ENCODE results near the gene SPATA21. TPM values are rescaled to one million over a fixed set of nuclear protein-coding genes. Genes with fewer than 3 reads are reported as not detected.

The SPATA21 gene
- total RNA-seq, 1 experiment from 2014 or later: not detected

GRCh38 chr1:16438516-16438915, 1.3 kb upstream of the SPATA21 start:
- Histone ChIP-seq H2BK5ac (ENCODE audit: insufficient read length, low read length) (no peak overlapping the region), H2AK5ac (ENCODE audit: insufficient read length, low read length) (no peak overlapping the region), H4K8ac (replicated peaks; ENCODE audit: insufficient read length, low read depth, low read length) (no peak overlapping the region), H2AFZ (ENCODE audit: low read length) (no peak overlapping the region), H3K79me1 (ENCODE audit: insufficient read depth, low read depth, low read length, poor library complexity, severe bottlenecking) (no peaks in the 10 kb centered on the region), H3K9me3 (ENCODE audit: control insufficient read depth, low read depth, low read length) (no peaks in the 10 kb centered on the region), H4K20me1 (ENCODE audit: control insufficient read depth, insufficient read depth, insufficient read length) (no peaks in the 10 kb centered on the region), H3K27ac (ENCODE audit: insufficient read length, low read depth, low read length) (no peak overlapping the region), H3K27me3 (ENCODE audit: insufficient read depth, low read length) (no peaks in the 10 kb centered on the region), H3T11ph (ENCODE audit: low read length) (no peak overlapping the region), H3K23ac (ENCODE audit: insufficient read length, low read depth, low read length) (no peak overlapping the region), H3K4ac (ENCODE audit: low read depth, low read length) (no peak overlapping the region), H3K56ac (ENCODE audit: insufficient read length, low read depth, low read length) (no peak overlapping the region), H3K18ac (ENCODE audit: insufficient read length, low read depth, low read length) (no peak overlapping the region), H3K79me2 (ENCODE audit: insufficient read depth, low read length) (peaks cover 2% of the 10 kb centered on the region), H2BK12ac (ENCODE audit: insufficient read length, low read depth, low read length) (no peak overlapping the region), H3K14ac (ENCODE audit: insufficient read depth, low read length) (no peak overlapping the region), H3K4me2 (ENCODE audit: insufficient read depth, insufficient read length, low read length) (no peak overlapping the region), H2BK120ac (ENCODE audit: low read depth, low read length, poor library complexity, severe bottlenecking) (no peak overlapping the region), H2BK20ac (ENCODE audit: low read depth, low read length, poor library complexity, severe bottlenecking) (no peak overlapping the region), H4K5ac (ENCODE audit: insufficient read length, low read depth, low read length) (no peak overlapping the region), H3K9ac (ENCODE audit: extremely low read depth, insufficient read length, low read length) (no peak overlapping the region), H2BK15ac (ENCODE audit: low read depth, low read length) (no peak overlapping the region), H3K4me1 (ENCODE audit: insufficient read depth, low read length) (no peaks in the 10 kb centered on the region), H3K23me2 (ENCODE audit: insufficient read length, low read depth, low read length, poor library complexity, severe bottlenecking) (peaks cover 6% of the 10 kb centered on the region), H4K91ac (ENCODE audit: insufficient read length, low read depth, low read length) (no peak overlapping the region)
- no peak for DNase-seq
- H3K27ac Mint-ChIP-seq: no peak overlapping the region
- no CpG with 5 or more reads among the region's 2 CpGs for WGBS (ENCODE audit: extremely low coverage, insufficient read length, low lambda C conversion rate)
- peaks cover 0 to 5% (median 5%) of the 10 kb centered on the region in 3 experiments; a peak in 3 of 7 replicates for H3K36me3 Mint-ChIP-seq (ENCODE audit: insufficient read depth in 1 of 3, low read depth in 3 of 3)
- TF ChIP-seq CTCF (conservative IDR thresholded peaks at IDR 0.05): no peak
- H3K9me3 Mint-ChIP-seq: no peaks in the 10 kb centered on the region; a peak in 1 of 5 replicates
- peaks cover 15% of the 10 kb centered on the region for H3K27me3 Mint-ChIP-seq (ENCODE audit: low read depth)
- no peak overlapping the region for H3K4me3 Mint-ChIP-seq
- H3K4me1 Mint-ChIP-seq: peaks cover 5 to 10% of the 10 kb centered on the region in 2 experiments
